Measurements from ENCODE around the gene SFMBT2. TPM values are rescaled to one million over a fixed set of nuclear protein-coding genes. Genes with fewer than 3 reads are reported as not detected.

Gene SFMBT2
- polyA plus RNA-seq (2011; rRNA removed) (0.06 TPM in 2 replicates), polyA minus RNA-seq (2011; rRNA and poly(A)+ RNA removed) (0.10 and 0.14 TPM in 2 replicates)

DNA sequence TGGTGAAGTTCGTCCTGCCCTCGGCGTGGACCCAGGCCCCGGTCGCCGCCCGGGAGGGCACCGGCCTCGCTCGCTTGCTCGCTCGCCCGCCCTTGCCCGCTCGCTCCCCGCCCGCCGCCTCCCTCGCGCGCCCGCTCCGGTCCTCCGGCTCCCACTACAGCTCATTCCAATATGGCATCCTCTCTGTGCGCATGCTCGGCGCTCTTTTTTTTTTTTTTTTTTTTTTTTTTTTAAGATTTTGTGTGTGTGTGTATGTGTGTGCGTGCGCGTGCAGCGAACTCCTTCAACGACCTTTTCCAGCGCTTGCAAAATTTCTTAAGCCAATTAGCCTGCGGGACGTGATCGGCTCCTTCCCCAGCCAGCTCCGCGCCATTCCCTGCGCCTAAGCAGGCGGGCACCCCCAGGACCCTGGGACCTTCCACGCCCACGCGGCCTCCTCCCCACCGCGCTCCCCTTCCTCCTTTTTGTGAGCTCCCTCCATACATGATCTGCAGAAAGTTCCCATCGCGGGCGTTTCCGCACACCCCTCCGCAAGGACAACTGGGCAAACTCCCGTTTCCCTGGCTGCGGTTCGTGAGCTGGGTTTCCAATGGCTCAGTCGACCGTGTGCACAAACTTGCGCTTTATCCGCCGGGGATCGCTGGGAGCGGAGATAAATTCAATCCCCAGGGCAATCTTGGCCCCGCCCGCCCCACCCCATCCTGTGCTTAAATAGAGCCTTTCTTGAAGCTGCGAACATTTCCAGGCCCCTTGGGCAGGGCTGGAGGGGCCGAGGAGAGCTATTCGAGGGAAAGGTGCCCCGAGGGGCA is at the start of gene SFMBT2:
Gene SFMBT2, minus strand, starts transcription at position 173 of the 809 bp plus-strand sequence. CDS start 29,136 bp downstream, outside the sequence.
- ChIA-PET POLR2A (no interaction called here), CTCF (interaction anchor here (0.9 to 1.4 kb wide), 3 partner anchors 12 to 1208 kb away, joined by 3 to 4 read pairs (median 4); partner anchors contain the start of gene PFKFB3)
- Histone ChIP-seq H3K4me3 (ENCODE audit: low read depth, low read length) (peak within 1 kb of the TSS; percentile 47), H3K36me3 (ENCODE audit: control insufficient read depth, insufficient read depth, low read length) (no peaks in the 10 kb centered on the region), H3K27me3 (ENCODE audit: control insufficient read depth, insufficient read depth, low read length) (peaks cover 38% of the 10 kb centered on the region)
- TF ChIP-seq, protein P1, sequence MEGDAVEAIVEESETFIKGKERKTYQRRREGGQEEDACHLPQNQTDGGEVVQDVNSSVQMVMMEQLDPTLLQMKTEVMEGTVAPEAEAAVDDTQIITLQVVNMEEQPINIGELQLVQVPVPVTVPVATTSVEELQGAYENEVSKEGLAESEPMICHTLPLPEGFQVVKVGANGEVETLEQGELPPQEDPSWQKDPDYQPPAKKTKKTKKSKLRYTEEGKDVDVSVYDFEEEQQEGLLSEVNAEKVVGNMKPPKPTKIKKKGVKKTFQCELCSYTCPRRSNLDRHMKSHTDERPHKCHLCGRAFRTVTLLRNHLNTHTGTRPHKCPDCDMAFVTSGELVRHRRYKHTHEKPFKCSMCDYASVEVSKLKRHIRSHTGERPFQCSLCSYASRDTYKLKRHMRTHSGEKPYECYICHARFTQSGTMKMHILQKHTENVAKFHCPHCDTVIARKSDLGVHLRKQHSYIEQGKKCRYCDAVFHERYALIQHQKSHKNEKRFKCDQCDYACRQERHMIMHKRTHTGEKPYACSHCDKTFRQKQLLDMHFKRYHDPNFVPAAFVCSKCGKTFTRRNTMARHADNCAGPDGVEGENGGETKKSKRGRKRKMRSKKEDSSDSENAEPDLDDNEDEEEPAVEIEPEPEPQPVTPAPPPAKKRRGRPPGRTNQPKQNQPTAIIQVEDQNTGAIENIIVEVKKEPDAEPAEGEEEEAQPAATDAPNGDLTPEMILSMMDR (IDR thresholded peaks at IDR 0.05; ENCODE audit: insufficient read depth, low read depth, low read length), result peak; percentile 32
- DNase-seq (ENCODE audit: low read depth), result no peak

DNA sequence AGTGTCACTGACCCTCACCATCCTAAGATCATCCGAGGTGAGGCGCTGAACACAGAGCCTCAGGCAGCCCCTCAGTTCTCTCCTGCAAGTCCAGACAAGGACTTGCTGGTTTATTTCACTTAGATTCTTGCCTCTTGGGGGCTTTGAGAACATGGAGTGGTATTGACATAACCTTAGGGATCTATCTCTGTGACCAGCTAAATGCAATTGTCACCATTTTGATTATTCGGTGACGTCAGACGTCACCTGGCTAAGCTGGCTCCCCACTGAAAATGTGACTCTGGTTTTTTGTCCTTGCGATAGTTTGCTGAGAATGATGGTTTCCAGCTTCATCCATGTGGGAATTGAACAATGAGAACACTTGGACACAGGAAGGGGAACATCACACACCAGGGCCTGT is 49.2 kb upstream of the SFMBT2 start:
- CTCF ChIA-PET, result no interaction called here
- TF ChIP-seq, protein P1 (IDR thresholded peaks at IDR 0.05; ENCODE audit: insufficient read depth, low read depth, low read length), result no peak
- POLR2A ChIA-PET, result no interaction called here
- Histone ChIP-seq H3K27me3 (ENCODE audit: control insufficient read depth, insufficient read depth, low read length) (no peaks in the 10 kb centered on the region), H3K4me3 (ENCODE audit: low read depth, low read length) (no peak overlapping the region), H3K36me3 (ENCODE audit: control insufficient read depth, insufficient read depth, low read length) (no peaks in the 10 kb centered on the region)
- DNase-seq (ENCODE audit: low read depth), result no peak

- Histone ChIP-seq H3K36me3 (ENCODE audit: control insufficient read depth, insufficient read depth, low read length) (no peaks in the 10 kb centered on the region), H3K4me3 (ENCODE audit: low read depth, low read length) (no peak overlapping the region), H3K27me3 (ENCODE audit: control insufficient read depth, insufficient read depth, low read length) (no peaks in the 10 kb centered on the region)
- DNase-seq (ENCODE audit: low read depth), result no peak
- TF ChIP-seq, protein P1 (IDR thresholded peaks at IDR 0.05; ENCODE audit: insufficient read depth, low read depth, low read length), result no peak
- CTCF ChIA-PET, result no interaction called here
- POLR2A ChIA-PET, result no interaction called here
These were observed 47.7 kb upstream of the SFMBT2 start for GRCh38 chr10:7458556-7458955.

DNA sequence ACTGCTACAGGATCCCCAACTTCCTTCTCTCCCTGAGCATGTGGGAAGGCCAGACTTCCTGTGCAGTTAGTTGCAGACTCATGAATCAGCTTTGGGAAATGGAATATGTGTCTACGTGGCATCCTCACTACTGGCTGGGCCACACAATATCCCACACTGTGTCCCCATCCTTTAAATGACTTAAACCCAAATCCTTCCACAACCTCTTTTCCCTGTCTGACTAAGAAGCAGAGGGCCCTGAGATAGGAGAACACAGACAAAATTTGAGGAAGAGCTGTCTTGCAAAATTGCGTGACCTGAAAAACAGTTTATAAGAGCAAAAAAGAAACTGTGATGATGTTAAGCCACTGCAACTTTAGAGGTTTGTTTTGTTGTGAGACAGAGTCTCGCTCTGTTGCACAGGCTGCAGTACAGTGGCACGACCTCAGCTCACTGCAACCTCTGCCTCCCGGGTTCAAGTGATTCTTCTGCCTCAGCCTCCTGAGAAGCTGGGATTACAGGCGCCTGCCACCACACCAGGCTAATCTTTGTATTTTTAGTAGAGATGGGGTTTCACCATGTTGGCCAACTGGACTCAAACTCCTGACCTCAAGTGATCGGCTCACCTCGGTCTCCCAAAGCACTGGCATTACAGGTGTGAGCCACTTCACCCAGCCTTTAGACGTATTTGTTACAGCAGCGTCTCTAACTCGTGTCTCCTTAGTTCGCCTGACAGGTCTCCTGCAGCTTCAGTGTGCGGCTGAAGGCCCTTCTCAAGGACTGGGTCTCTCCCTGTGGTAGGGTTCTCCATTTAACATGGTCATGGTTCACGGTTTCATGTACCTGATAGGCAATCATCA is 46.9 kb upstream of the SFMBT2 start:
- DNase-seq (ENCODE audit: low read depth), result no peak
- CTCF ChIA-PET, result no interaction called here
- POLR2A ChIA-PET, result no interaction called here

More for the DNA sequence above, 46.9 kb upstream of the SFMBT2 start:
- TF ChIP-seq, protein P1 (IDR thresholded peaks at IDR 0.05; ENCODE audit: insufficient read depth, low read depth, low read length), result no peak
- Histone ChIP-seq H3K36me3 (ENCODE audit: control insufficient read depth, insufficient read depth, low read length) (no peaks in the 10 kb centered on the region), H3K27me3 (ENCODE audit: control insufficient read depth, insufficient read depth, low read length) (no peaks in the 10 kb centered on the region), H3K4me3 (ENCODE audit: low read depth, low read length) (no peak overlapping the region)
